Mesothelial cell of epicardium (in vitro differentiated cells): ENCODE measurements around the gene CRTC1. TPM values are rescaled to one million over a fixed set of nuclear protein-coding genes. Genes with fewer than 3 reads are reported as not detected.

ENCODE experiments used
- DNase-seq, 2 experiments: peaks; one replicate each; pipeline ENCODE4 v3.0.0; 2021; ENCODE audit warnings: low spot score in 2 of 2; ENCODE audit not compliant: unreplicated experiment in 2 of 2
- H3K27ac Mint-ChIP-seq: 2 replicates; pipeline ENCODE4 v1.8.0; 2021; ENCODE audit warnings: mixed read lengths
- H3K27me3 Mint-ChIP-seq: 2 replicates; pipeline ENCODE4 v1.8.0; 2021; ENCODE audit warnings: low read depth, mixed read lengths
- H3K36me3 Mint-ChIP-seq: 2 replicates; pipeline ENCODE4 v1.8.0; 2021; ENCODE audit warnings: mixed read lengths
- H3K4me1 Mint-ChIP-seq: 2 replicates; pipeline ENCODE4 v1.8.0; 2021; ENCODE audit warnings: mixed read lengths
- H3K4me3 Mint-ChIP-seq: 2 replicates; pipeline ENCODE4 v1.8.0; 2021; ENCODE audit warnings: mild to moderate bottlenecking, moderate library complexity, mixed read lengths
- H3K9me3 Mint-ChIP-seq: 2 replicates; pipeline ENCODE4 v1.8.0; 2021; ENCODE audit warnings: mixed read lengths
- CTCF ChIP-seq: fragments of 200-600 bp; sonication (generic); IDR thresholded peaks from one replicate; pipeline ENCODE4 v1.5.0; 2021; ENCODE audit warnings: antibody characterized with exemption; ENCODE audit not compliant: unreplicated experiment
- total RNA-seq: library from RNA; stranded (reverse); gene quantifications from 3 replicates; pipeline ENCODE4 v1.2.1, GENCODE V29; 2021

The CRTC1 gene
- total RNA-seq, 1 donor from 2014 or later = 31.9 TPM

- H3K27ac Mint-ChIP-seq = peak overlapping the region; percentile 43
- peak overlapping the region; percentile 82 for H3K4me3 Mint-ChIP-seq
These were observed 45.5 kb upstream of the CRTC1 start for GRCh38 chr19:18637673-18638630.

GRCh38 chr19:18639706-18640243, 43.7 kb upstream of the CRTC1 start:
- H3K9me3 Mint-ChIP-seq = peaks cover 7% of the 10 kb centered on the region

More at GRCh38 chr19:18637673-18638630, 45.5 kb upstream of the CRTC1 start:
- Mint-ChIP-seq H3K27me3 (peaks cover 10% of the 10 kb centered on the region), H3K9me3 (no peaks in the 10 kb centered on the region), H3K36me3 (no peaks in the 10 kb centered on the region), H3K4me1 (peaks cover 13% of the 10 kb centered on the region)
- TF ChIP-seq CTCF = no peak
- no peak for DNase-seq

GRCh38 chr19:18644196-18645034, 39.1 kb upstream of the CRTC1 start:
- TF ChIP-seq CTCF = no peak
- peaks cover 12% of the 10 kb centered on the region for H3K4me1 Mint-ChIP-seq
- H3K4me3 Mint-ChIP-seq = no peak overlapping the region
- no peaks in the 10 kb centered on the region for H3K27me3 Mint-ChIP-seq
- H3K9me3 Mint-ChIP-seq = peaks cover 7% of the 10 kb centered on the region
- no peak overlapping the region for H3K27ac Mint-ChIP-seq
- no peaks in the 10 kb centered on the region for H3K36me3 Mint-ChIP-seq
- no peak for DNase-seq

More at GRCh38 chr19:18639706-18640243, 43.7 kb upstream of the CRTC1 start:
- no peak for DNase-seq
- Mint-ChIP-seq H3K27me3 (peaks cover 2% of the 10 kb centered on the region), H3K4me1 (peaks cover 13% of the 10 kb centered on the region), H3K27ac (no peak overlapping the region), H3K36me3 (no peaks in the 10 kb centered on the region), H3K4me3 (no peak overlapping the region)
- no peak for TF ChIP-seq CTCF

- H3K36me3 Mint-ChIP-seq = no peaks in the 10 kb centered on the region
- peaks cover 16% of the 10 kb centered on the region for H3K4me1 Mint-ChIP-seq
- H3K27me3 Mint-ChIP-seq = no peaks in the 10 kb centered on the region
- no peak overlapping the region for H3K4me3 Mint-ChIP-seq
- H3K27ac Mint-ChIP-seq = no peak overlapping the region
- no peak for TF ChIP-seq CTCF
- H3K9me3 Mint-ChIP-seq = peaks cover 7% of the 10 kb centered on the region
- DNase-seq = no peak
These were observed 38.4 kb upstream of the CRTC1 start for GRCh38 chr19:18645035-18645511.
